ENCODE measurements around the gene RXRA. TPM values are rescaled to one million over a fixed set of nuclear protein-coding genes. Genes with fewer than 3 reads are reported as not detected.
A peak's percentile ranks its signal among the peaks of the same experiment; 100 is the strongest.

Gene RXRA
- total RNA-seq, 1 experiment from 2014 or later, result 29.9 TPM

- Histone ChIP-seq H2BK120ac (ENCODE audit: low read depth, low read length, poor library complexity, severe bottlenecking) (no peak overlapping the region), H2BK12ac (ENCODE audit: insufficient read length, low read depth, low read length) (no peak overlapping the region), H3K27ac (ENCODE audit: insufficient read length, low read depth, low read length) (no peak overlapping the region), H2BK15ac (ENCODE audit: low read depth, low read length) (no peak overlapping the region), H3K4me1 (ENCODE audit: insufficient read depth, low read length) (no peaks in the 10 kb centered on the region), H3K4me2 (ENCODE audit: insufficient read depth, insufficient read length, low read length) (no peak overlapping the region), H3K23me2 (ENCODE audit: insufficient read length, low read depth, low read length, poor library complexity, severe bottlenecking) (no peaks in the 10 kb centered on the region), H3K23ac (ENCODE audit: insufficient read length, low read depth, low read length) (no peak overlapping the region), H3K9me3 (ENCODE audit: control insufficient read depth, low read depth, low read length) (no peaks in the 10 kb centered on the region), H2AFZ (ENCODE audit: low read length) (no peak overlapping the region), H3K4ac (ENCODE audit: low read depth, low read length) (no peak overlapping the region), H3K9ac (ENCODE audit: extremely low read depth, insufficient read length, low read length) (no peak overlapping the region), H3K79me2 (ENCODE audit: insufficient read depth, low read length) (peaks cover 3% of the 10 kb centered on the region; the same call in 1 of the 2 replicates), H3K79me1 (ENCODE audit: insufficient read depth, low read depth, low read length, poor library complexity, severe bottlenecking) (no peaks in the 10 kb centered on the region), H4K8ac (replicated peaks; ENCODE audit: insufficient read length, low read depth, low read length) (no peak overlapping the region), H2BK5ac (ENCODE audit: insufficient read length, low read length) (no peak overlapping the region), H3K18ac (ENCODE audit: insufficient read length, low read depth, low read length) (no peak overlapping the region), H4K91ac (ENCODE audit: insufficient read length, low read depth, low read length) (no peak overlapping the region), H2AK5ac (ENCODE audit: insufficient read length, low read length) (no peak overlapping the region), H2BK20ac (ENCODE audit: low read depth, low read length, poor library complexity, severe bottlenecking) (no peak overlapping the region), H4K20me1 (ENCODE audit: control insufficient read depth, insufficient read depth, insufficient read length) (no peaks in the 10 kb centered on the region), H3K14ac (ENCODE audit: insufficient read depth, low read length) (peak overlapping the region; percentile 17; the same call in 1 of the 2 replicates), H4K5ac (ENCODE audit: insufficient read length, low read depth, low read length) (no peak overlapping the region), H3T11ph (ENCODE audit: low read length) (no peak overlapping the region), H3K27me3 (ENCODE audit: insufficient read depth, low read length) (no peaks in the 10 kb centered on the region), H3K56ac (ENCODE audit: insufficient read length, low read depth, low read length) (no peak overlapping the region)
- H3K27me3 Mint-ChIP-seq (ENCODE audit: low read depth), result no peaks in the 10 kb centered on the region
- peaks cover 0 to 12% of the 10 kb centered on the region in 2 experiments; a peak in 2 of 4 replicates for H3K4me1 Mint-ChIP-seq
- H3K36me3 Mint-ChIP-seq (ENCODE audit: insufficient read depth in 1 of 3, low read depth in 3 of 3), result no peaks in the 10 kb centered on the region
- TF ChIP-seq, protein P1, sequence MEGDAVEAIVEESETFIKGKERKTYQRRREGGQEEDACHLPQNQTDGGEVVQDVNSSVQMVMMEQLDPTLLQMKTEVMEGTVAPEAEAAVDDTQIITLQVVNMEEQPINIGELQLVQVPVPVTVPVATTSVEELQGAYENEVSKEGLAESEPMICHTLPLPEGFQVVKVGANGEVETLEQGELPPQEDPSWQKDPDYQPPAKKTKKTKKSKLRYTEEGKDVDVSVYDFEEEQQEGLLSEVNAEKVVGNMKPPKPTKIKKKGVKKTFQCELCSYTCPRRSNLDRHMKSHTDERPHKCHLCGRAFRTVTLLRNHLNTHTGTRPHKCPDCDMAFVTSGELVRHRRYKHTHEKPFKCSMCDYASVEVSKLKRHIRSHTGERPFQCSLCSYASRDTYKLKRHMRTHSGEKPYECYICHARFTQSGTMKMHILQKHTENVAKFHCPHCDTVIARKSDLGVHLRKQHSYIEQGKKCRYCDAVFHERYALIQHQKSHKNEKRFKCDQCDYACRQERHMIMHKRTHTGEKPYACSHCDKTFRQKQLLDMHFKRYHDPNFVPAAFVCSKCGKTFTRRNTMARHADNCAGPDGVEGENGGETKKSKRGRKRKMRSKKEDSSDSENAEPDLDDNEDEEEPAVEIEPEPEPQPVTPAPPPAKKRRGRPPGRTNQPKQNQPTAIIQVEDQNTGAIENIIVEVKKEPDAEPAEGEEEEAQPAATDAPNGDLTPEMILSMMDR (conservative IDR thresholded peaks at IDR 0.05), result no peak
- H3K9me3 Mint-ChIP-seq, result no peaks in the 10 kb centered on the region
- H3K27ac Mint-ChIP-seq, result peak overlapping the region in 2 of 3 experiments; percentile 53 to 57; a peak in 4 of 7 replicates
- no CpG with 5 or more reads among the region's 21 CpGs for WGBS (ENCODE audit: extremely low coverage, insufficient read length, low lambda C conversion rate)
- no peak for DNase-seq
- H3K4me3 Mint-ChIP-seq, result no peak overlapping the region; a peak in 1 of 5 replicates
Measured at GRCh38 chr9:134365115-134365596, 38.9 kb downstream of the RXRA start.
